Measurements from ENCODE around the gene HTR5A. TPM values are rescaled to one million over a fixed set of nuclear protein-coding genes. Genes with fewer than 3 reads are reported as not detected.

Gene HTR5A
- total and polyA plus RNA-seq, 2 of the 13 experiments (the other 11 are each of a cell fraction or from before 2014, with no cell fraction given), result not detected

GRCh38 chr7:155106356-155106755 lies 36.2 kb downstream of the HTR5A start:
- CTCF ChIA-PET (ENCODE audit: low intra/inter-chr PET ratio, low total read pairs), result no interaction called here
- Histone ChIP-seq H3K27me3 (ENCODE audit: control insufficient read depth in 1 of 2, insufficient read depth in 2 of 2, low read length in 2 of 2) (peaks cover 2 to 57% of the 10 kb centered on the region in 2 experiments; a peak in 3 of 5 replicates), H3K4me2 (ENCODE audit: low read depth, low read length) (no peak overlapping the region), H3K9ac (ENCODE audit: insufficient read depth, low read depth, low read length) (no peak overlapping the region), H3K9me3 (ENCODE audit: low read length) (no peaks in the 10 kb centered on the region), H3K36me3 (replicated peaks in 1 of 2; ENCODE audit: control insufficient read depth in 1 of 2, insufficient read depth in 2 of 2, low read length in 2 of 2) (no peaks in the 10 kb centered on the region), H3K79me2 (ENCODE audit: insufficient read depth, low read length) (no peaks in the 10 kb centered on the region), H3K4me1 (ENCODE audit: insufficient read depth, low read length) (no peaks in the 10 kb centered on the region), H3K27ac (ENCODE audit: extremely low read length, insufficient read depth, low read length) (no peak overlapping the region), H4K20me1 (ENCODE audit: insufficient read depth, low read length) (no peaks in the 10 kb centered on the region), H2AFZ (ENCODE audit: low read length) (no peak overlapping the region), H3K4me3 (replicated peaks in 1 of 3; ENCODE audit: insufficient read depth in 1 of 3, low read depth in 2 of 3, low read length in 3 of 3) (no peak overlapping the region)
- in situ Hi-C loops (cut with HindIII; ENCODE audit: extremely low pct_ligation_motif_present, low pct_unique_long_range_greater_than_20kb), result no loop called here
- DNase-seq (ENCODE audit: low spot score) (no peak), ATAC-seq (no peak), FAIRE-seq (no peak)
- intact Hi-C loops (cut with micrococcal nuclease; ENCODE audit: unreplicated experiment), result no loop called here
- TF ChIP-seq CBX1 (IDR thresholded peaks at IDR 0.05; ENCODE audit: low read depth), result no peak
- TF ChIP-seq TRAFD1 (CRISPR knock-in tag; IDR thresholded peaks at IDR 0.05; ENCODE audit: borderline replicate concordance), result no peak
- TF ChIP-seq ZNF607 (CRISPR knock-in tag; IDR thresholded peaks at IDR 0.05; ENCODE audit: borderline replicate concordance), result no peak
- TF ChIP-seq E2F2 (CRISPR knock-in tag; IDR thresholded peaks at IDR 0.05; ENCODE audit: borderline replicate concordance), result no peak
- no peak for TF ChIP-seq SAFB2 (CRISPR knock-in tag; IDR thresholded peaks at IDR 0.05; ENCODE audit: borderline replicate concordance, low read depth)
- WGBS (ENCODE audit: low lambda C conversion rate), result 4% methylated on average over 5 of the region's 5 CpGs
- POLR2A ChIA-PET, result no interaction called here
- no TSS peak for BruUV-seq (replicated peaks)

DNA sequence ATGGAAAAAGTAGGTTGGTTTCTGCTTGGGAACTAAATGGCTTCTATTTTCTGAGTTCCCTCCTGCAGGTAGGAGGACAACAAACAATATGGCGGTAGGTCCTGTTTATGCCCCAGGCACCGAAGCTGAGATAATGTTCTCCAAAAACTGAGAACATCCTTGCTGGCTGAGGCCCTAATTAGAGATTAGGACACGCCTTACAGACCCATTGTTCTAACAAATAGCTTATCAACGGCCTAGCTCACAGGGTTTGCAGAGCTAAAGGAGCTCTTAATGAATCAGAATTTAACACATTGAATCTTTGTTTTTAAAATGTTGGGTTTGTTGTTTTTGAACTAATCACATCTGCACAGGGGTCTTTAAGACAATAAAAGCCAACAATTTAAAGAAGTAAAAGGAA lies 37.0 kb downstream of the HTR5A start:
- Histone ChIP-seq H3K27me3 (ENCODE audit: control insufficient read depth in 1 of 2, insufficient read depth in 2 of 2, low read length in 2 of 2) (peaks cover 2 to 59% of the 10 kb centered on the region in 2 experiments; a peak in 3 of 5 replicates), H3K4me3 (replicated peaks in 1 of 3; ENCODE audit: insufficient read depth in 1 of 3, low read depth in 2 of 3, low read length in 3 of 3) (no peak overlapping the region), H2AFZ (ENCODE audit: low read length) (no peak overlapping the region), H3K4me2 (ENCODE audit: low read depth, low read length) (no peak overlapping the region), H3K9me3 (ENCODE audit: low read length) (no peaks in the 10 kb centered on the region), H3K9ac (ENCODE audit: insufficient read depth, low read depth, low read length) (no peak overlapping the region), H3K79me2 (ENCODE audit: insufficient read depth, low read length) (no peaks in the 10 kb centered on the region), H3K4me1 (ENCODE audit: insufficient read depth, low read length) (no peaks in the 10 kb centered on the region), H4K20me1 (ENCODE audit: insufficient read depth, low read length) (no peaks in the 10 kb centered on the region), H3K27ac (ENCODE audit: extremely low read length, insufficient read depth, low read length) (no peak overlapping the region), H3K36me3 (replicated peaks in 1 of 2; ENCODE audit: control insufficient read depth in 1 of 2, insufficient read depth in 2 of 2, low read length in 2 of 2) (no peaks in the 10 kb centered on the region)
- in situ Hi-C loops (cut with HindIII; ENCODE audit: extremely low pct_ligation_motif_present, low pct_unique_long_range_greater_than_20kb) (no loop called here), intact Hi-C loops (cut with micrococcal nuclease; ENCODE audit: unreplicated experiment) (no loop called here)
- WGBS (ENCODE audit: low lambda C conversion rate), result 7% methylated on average over 4 of the region's 4 CpGs
- CTCF ChIA-PET (ENCODE audit: low intra/inter-chr PET ratio, low total read pairs), result no interaction called here
- FAIRE-seq, result no peak
- no peak for DNase-seq (ENCODE audit: low spot score)
- no TSS peak for BruUV-seq (replicated peaks)
- POLR2A ChIA-PET, result no interaction called here
- no peak for ATAC-seq
- TF ChIP-seq SMAD1 (CRISPR knock-in tag; IDR thresholded peaks at IDR 0.05; ENCODE audit: borderline replicate concordance, low read depth) (no peak), ARHGAP35 (CRISPR knock-in tag; IDR thresholded peaks at IDR 0.05; ENCODE audit: borderline replicate concordance) (no peak), ZNF496 (CRISPR knock-in tag; IDR thresholded peaks at IDR 0.05; ENCODE audit: insufficient replicate concordance) (no peak)
- TF ChIP-seq, protein P1, sequence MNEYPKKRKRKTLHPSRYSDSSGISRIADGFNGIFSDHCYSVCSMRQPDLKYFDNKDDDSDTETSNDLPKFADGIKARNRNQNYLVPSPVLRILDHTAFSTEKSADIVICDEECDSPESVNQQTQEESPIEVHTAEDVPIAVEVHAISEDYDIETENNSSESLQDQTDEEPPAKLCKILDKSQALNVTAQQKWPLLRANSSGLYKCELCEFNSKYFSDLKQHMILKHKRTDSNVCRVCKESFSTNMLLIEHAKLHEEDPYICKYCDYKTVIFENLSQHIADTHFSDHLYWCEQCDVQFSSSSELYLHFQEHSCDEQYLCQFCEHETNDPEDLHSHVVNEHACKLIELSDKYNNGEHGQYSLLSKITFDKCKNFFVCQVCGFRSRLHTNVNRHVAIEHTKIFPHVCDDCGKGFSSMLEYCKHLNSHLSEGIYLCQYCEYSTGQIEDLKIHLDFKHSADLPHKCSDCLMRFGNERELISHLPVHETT (CRISPR knock-in tag; conservative IDR thresholded peaks at IDR 0.05), result no peak
- TF ChIP-seq, protein P2, sequence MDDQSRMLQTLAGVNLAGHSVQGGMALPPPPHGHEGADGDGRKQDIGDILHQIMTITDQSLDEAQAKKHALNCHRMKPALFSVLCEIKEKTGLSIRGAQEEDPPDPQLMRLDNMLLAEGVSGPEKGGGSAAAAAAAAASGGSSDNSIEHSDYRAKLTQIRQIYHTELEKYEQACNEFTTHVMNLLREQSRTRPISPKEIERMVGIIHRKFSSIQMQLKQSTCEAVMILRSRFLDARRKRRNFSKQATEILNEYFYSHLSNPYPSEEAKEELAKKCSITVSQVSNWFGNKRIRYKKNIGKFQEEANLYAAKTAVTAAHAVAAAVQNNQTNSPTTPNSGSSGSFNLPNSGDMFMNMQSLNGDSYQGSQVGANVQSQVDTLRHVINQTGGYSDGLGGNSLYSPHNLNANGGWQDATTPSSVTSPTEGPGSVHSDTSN (CRISPR knock-in tag; IDR thresholded peaks at IDR 0.05; ENCODE audit: borderline replicate concordance), result no peak
- TF ChIP-seq, protein P3, sequence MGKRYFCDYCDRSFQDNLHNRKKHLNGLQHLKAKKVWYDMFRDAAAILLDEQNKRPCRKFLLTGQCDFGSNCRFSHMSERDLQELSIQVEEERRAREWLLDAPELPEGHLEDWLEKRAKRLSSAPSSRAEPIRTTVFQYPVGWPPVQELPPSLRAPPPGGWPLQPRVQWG (CRISPR knock-in tag; IDR thresholded peaks at IDR 0.05; ENCODE audit: borderline replicate concordance, low read depth), result no peak
